ENCODE data around the gene FCHSD2. TPM values are rescaled to one million over a fixed set of nuclear protein-coding genes. Genes with fewer than 3 reads are reported as not detected.

FCHSD2 gene
- total and polyA plus RNA-seq, 2 of the 13 experiments (the other 11 are each of a cell fraction or from before 2014, with no cell fraction given) = 20.5 to 24.8 TPM

DNA sequence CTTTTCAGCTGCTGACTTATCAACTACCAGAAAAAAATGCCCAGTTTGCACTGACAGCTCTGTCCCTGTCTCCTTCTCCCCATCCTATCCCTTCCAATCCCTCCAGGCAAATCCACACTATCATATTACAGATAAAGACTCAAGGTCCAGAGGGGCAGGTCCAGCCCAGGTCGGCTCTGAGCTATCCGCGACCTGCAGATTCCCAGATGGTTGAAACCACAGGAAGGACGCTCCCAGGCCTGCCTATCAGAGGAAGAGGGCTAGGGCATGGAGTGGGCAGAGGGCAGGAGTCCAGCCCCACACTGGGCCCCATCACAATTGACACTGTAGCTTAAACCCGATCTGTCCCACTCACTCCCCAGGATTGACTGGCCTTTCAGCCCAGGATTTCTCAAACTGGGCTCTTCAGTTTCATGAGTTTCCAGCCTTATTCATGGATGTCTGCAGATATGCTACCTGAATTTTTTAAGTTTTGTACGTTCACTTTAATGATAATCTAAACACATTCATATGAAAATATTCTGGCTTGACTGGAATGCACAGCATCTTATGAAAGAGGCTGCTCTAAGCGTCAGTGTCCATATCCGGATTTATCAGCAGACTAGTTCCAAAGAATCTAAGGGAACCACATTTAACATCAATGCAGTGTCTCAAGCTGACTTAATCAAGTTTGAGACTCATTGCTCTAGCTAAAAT, 16.4 kb upstream of the FCHSD2 start (continued):
- TF ChIP-seq, protein P1, sequence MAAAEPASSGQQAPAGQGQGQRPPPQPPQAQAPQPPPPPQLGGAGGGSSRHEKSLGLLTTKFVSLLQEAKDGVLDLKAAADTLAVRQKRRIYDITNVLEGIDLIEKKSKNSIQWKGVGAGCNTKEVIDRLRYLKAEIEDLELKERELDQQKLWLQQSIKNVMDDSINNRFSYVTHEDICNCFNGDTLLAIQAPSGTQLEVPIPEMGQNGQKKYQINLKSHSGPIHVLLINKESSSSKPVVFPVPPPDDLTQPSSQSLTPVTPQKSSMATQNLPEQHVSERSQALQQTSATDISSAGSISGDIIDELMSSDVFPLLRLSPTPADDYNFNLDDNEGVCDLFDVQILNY (CRISPR knock-in tag; conservative IDR thresholded peaks at IDR 0.05) = no peak
- TF ChIP-seq SRSF4 (IDR thresholded peaks at IDR 0.05; ENCODE audit: low read depth, low read length, poor library complexity, severe bottlenecking) (no peak), GATAD2A (CRISPR knock-in tag; IDR thresholded peaks at IDR 0.05) (peak; percentile 96), NR2F6 (IDR thresholded peaks at IDR 0.05) (peak; percentile 75), NR2F6 (CRISPR knock-in tag; IDR thresholded peaks at IDR 0.05) (peak; percentile 83), NKX3-1 (CRISPR knock-in tag; IDR thresholded peaks at IDR 0.05) (peak; percentile 49; the same call in 1 of the 2 replicates), GTF3A (CRISPR knock-in tag; conservative IDR thresholded peaks at IDR 0.05) (no peak), MAFF (IDR thresholded peaks at IDR 0.05; ENCODE audit: low read depth, low read length) (peak; percentile 38; the same call in 1 of the 2 replicates), FOSL2 (CRISPR knock-in tag; IDR thresholded peaks at IDR 0.05) (peak; percentile 50; the same call in 1 of the 2 replicates), PAF1 (CRISPR knock-in tag; IDR thresholded peaks at IDR 0.05) (no peak), ZNF510 (CRISPR knock-in tag; IDR thresholded peaks at IDR 0.05; ENCODE audit: low read depth) (no peak), JUND (CRISPR knock-in tag; IDR thresholded peaks at IDR 0.05) (no peak), AGO1 (IDR thresholded peaks at IDR 0.05; ENCODE audit: low read depth, low read length, poor library complexity, severe bottlenecking) (no peak), ZNF30 (CRISPR knock-in tag; IDR thresholded peaks at IDR 0.05) (no peak), JARID2 (CRISPR knock-in tag; IDR thresholded peaks at IDR 0.05; ENCODE audit: insufficient replicate concordance) (no peak), TCF12 (IDR thresholded peaks at IDR 0.05) (no peak), TCF12 (CRISPR knock-in tag; IDR thresholded peaks at IDR 0.05) (no peak)
- TF ChIP-seq, protein P2, sequence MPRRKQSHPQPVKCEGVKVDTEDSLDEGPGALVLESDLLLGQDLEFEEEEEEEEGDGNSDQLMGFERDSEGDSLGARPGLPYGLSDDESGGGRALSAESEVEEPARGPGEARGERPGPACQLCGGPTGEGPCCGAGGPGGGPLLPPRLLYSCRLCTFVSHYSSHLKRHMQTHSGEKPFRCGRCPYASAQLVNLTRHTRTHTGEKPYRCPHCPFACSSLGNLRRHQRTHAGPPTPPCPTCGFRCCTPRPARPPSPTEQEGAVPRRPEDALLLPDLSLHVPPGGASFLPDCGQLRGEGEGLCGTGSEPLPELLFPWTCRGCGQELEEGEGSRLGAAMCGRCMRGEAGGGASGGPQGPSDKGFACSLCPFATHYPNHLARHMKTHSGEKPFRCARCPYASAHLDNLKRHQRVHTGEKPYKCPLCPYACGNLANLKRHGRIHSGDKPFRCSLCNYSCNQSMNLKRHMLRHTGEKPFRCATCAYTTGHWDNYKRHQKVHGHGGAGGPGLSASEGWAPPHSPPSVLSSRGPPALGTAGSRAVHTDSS (CRISPR knock-in tag; conservative IDR thresholded peaks at IDR 0.05) = no peak
- TF ChIP-seq, protein P3, sequence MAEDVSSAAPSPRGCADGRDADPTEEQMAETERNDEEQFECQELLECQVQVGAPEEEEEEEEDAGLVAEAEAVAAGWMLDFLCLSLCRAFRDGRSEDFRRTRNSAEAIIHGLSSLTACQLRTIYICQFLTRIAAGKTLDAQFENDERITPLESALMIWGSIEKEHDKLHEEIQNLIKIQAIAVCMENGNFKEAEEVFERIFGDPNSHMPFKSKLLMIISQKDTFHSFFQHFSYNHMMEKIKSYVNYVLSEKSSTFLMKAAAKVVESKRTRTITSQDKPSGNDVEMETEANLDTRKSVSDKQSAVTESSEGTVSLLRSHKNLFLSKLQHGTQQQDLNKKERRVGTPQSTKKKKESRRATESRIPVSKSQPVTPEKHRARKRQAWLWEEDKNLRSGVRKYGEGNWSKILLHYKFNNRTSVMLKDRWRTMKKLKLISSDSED (CRISPR knock-in tag; IDR thresholded peaks at IDR 0.05) = no peak
- TF ChIP-seq, protein P4, sequence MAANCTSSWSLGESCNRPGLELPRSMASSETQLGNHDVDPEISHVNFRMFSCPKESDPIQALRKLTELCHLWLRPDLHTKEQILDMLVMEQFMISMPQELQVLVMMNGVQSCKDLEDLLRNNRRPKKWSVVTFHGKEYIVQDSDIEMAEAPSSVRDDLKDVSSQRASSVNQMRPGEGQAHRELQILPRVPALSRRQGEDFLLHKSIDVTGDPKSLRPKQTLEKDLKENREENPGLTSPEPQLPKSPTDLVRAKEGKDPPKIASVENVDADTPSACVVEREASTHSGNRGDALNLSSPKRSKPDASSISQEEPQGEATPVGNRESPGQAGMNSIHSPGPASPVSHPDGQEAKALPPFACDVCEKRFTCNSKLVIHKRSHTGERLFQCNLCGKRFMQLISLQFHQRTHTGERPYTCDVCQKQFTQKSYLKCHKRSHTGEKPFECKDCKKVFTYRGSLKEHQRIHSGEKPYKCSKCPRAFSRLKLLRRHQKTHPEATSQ (CRISPR knock-in tag; IDR thresholded peaks at IDR 0.05; ENCODE audit: borderline replicate concordance) = no peak; the same call in 1 of the 2 replicates
- TF ChIP-seq, protein P5, sequence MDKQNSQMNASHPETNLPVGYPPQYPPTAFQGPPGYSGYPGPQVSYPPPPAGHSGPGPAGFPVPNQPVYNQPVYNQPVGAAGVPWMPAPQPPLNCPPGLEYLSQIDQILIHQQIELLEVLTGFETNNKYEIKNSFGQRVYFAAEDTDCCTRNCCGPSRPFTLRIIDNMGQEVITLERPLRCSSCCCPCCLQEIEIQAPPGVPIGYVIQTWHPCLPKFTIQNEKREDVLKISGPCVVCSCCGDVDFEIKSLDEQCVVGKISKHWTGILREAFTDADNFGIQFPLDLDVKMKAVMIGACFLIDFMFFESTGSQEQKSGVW (CRISPR knock-in tag; IDR thresholded peaks at IDR 0.05; ENCODE audit: borderline replicate concordance) = no peak
- TF ChIP-seq, protein P6, sequence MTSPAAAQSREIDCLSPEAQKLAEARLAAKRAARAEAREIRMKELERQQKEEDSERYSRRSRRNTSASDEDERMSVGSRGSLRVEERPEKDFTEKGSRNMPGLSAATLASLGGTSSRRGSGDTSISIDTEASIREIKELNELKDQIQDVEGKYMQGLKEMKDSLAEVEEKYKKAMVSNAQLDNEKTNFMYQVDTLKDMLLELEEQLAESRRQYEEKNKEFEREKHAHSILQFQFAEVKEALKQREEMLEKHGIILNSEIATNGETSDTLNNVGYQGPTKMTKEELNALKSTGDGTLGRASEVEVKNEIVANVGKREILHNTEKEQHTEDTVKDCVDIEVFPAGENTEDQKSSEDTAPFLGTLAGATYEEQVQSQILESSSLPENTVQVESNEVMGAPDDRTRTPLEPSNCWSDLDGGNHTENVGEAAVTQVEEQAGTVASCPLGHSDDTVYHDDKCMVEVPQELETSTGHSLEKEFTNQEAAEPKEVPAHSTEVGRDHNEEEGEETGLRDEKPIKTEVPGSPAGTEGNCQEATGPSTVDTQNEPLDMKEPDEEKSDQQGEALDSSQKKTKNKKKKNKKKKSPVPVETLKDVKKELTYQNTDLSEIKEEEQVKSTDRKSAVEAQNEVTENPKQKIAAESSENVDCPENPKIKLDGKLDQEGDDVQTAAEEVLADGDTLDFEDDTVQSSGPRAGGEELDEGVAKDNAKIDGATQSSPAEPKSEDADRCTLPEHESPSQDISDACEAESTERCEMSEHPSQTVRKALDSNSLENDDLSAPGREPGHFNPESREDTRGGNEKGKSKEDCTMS (CRISPR knock-in tag; conservative IDR thresholded peaks at IDR 0.05) = no peak
